ENCODE measurements around the gene SCFD1. TPM values are rescaled to one million over a fixed set of nuclear protein-coding genes. Genes with fewer than 3 reads are reported as not detected.

SCFD1 gene
- total and polyA plus RNA-seq, 3 donors from 2014 or later: 43.3 to 74.6 (median 63.3) TPM

GRCh38 chr14:30610787-30611343 lies 11.3 kb upstream of the SCFD1 start:
- Histone ChIP-seq H3K4me3 (no peak overlapping the region), H3K9me3 (no peaks in the 10 kb centered on the region), H3K27me3 (no peaks in the 10 kb centered on the region), H3K36me3 (ENCODE audit: low read depth, missing control alignments) (no peaks in the 10 kb centered on the region), H3K4me1 (no peaks in the 10 kb centered on the region), H3K27ac (no peak overlapping the region)
- WGBS, 2 donors: 67 to 70% methylated on average over 6 of the region's 6 CpGs
- intact Hi-C loops (cut with DNase I; ENCODE audit: low total_unique reads): no loop called here
- DNase-seq: no peak
- no peak for TF ChIP-seq POLR2A (IDR thresholded peaks at IDR 0.05)
- TF ChIP-seq, protein P1, sequence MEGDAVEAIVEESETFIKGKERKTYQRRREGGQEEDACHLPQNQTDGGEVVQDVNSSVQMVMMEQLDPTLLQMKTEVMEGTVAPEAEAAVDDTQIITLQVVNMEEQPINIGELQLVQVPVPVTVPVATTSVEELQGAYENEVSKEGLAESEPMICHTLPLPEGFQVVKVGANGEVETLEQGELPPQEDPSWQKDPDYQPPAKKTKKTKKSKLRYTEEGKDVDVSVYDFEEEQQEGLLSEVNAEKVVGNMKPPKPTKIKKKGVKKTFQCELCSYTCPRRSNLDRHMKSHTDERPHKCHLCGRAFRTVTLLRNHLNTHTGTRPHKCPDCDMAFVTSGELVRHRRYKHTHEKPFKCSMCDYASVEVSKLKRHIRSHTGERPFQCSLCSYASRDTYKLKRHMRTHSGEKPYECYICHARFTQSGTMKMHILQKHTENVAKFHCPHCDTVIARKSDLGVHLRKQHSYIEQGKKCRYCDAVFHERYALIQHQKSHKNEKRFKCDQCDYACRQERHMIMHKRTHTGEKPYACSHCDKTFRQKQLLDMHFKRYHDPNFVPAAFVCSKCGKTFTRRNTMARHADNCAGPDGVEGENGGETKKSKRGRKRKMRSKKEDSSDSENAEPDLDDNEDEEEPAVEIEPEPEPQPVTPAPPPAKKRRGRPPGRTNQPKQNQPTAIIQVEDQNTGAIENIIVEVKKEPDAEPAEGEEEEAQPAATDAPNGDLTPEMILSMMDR (IDR thresholded peaks at IDR 0.05): no peak

GRCh38 chr14:30614155-30614554 lies 8.0 kb upstream of the SCFD1 start:
- Histone ChIP-seq H3K4me1 (no peaks in the 10 kb centered on the region), H3K27ac (no peak overlapping the region), H3K36me3 (ENCODE audit: low read depth, missing control alignments) (no peaks in the 10 kb centered on the region), H3K9me3 (no peaks in the 10 kb centered on the region), H3K4me3 (no peak overlapping the region), H3K27me3 (no peaks in the 10 kb centered on the region)
- DNase-seq: no peak
- intact Hi-C loops (cut with DNase I; ENCODE audit: low total_unique reads): no loop called here
- TF ChIP-seq POLR2A (IDR thresholded peaks at IDR 0.05): no peak
- TF ChIP-seq, protein P1 (IDR thresholded peaks at IDR 0.05): no peak
- 91 to 95% methylated on average over 2 of the region's 2 CpGs for WGBS, 2 donors

- intact Hi-C loops (cut with DNase I; ENCODE audit: low total_unique reads): no loop called here
- TF ChIP-seq POLR2A (IDR thresholded peaks at IDR 0.05): no peak
- TF ChIP-seq, protein P1 (IDR thresholded peaks at IDR 0.05): no peak
- Histone ChIP-seq H3K27ac (no peak overlapping the region), H3K4me3 (no peak overlapping the region), H3K27me3 (no peaks in the 10 kb centered on the region), H3K4me1 (peaks cover 13% of the 10 kb centered on the region), H3K9me3 (no peaks in the 10 kb centered on the region), H3K36me3 (ENCODE audit: low read depth, missing control alignments) (no peaks in the 10 kb centered on the region)
- DNase-seq: no peak
- WGBS, 2 donors: 56 to 68% methylated on average over 1 of the region's 1 CpG
These were observed 1.9 kb upstream of the SCFD1 start for GRCh38 chr14:30620178-30620577.

DNA sequence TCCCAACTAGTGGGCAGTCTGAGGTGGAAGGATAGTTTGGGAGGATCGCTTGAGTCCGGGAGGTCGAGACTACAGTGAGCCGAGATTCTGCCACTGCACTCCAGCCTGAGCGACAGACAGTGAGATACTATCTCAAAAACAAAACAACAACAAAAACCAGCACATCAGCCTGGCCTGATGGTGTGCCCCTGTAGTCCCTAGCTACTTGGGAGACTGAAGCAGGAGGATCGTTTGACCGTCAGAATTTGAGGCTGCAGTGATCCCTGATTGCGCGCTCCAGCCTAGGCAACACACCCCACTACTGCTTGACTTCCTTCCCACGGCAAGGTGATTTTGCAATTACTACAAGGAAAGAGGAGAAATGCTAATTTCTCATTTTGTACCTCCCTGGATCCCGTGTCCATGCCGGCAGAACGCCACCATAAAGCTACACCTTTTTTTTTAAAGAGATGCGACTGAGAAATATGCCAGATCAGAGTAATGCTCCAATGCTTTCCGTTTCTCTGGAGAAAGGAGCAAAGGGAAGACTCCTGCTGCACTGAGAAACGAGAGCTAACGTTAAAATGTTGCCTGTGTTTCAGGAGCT lies 672 bp upstream of the SCFD1 start:
- DNase-seq: no peak
- Histone ChIP-seq H3K36me3 (ENCODE audit: low read depth, missing control alignments) (no peaks in the 10 kb centered on the region), H3K4me1 (peaks cover 13% of the 10 kb centered on the region), H3K4me3 (peak overlapping the region; percentile 73 to 74), H3K9me3 (no peaks in the 10 kb centered on the region), H3K27ac (peak overlapping the region; percentile 61 to 86), H3K27me3 (no peaks in the 10 kb centered on the region)
- WGBS, 2 donors: 2 to 4% methylated on average over 17 of the region's 17 CpGs
- intact Hi-C loops (cut with DNase I; ENCODE audit: low total_unique reads): no loop called here
- TF ChIP-seq POLR2A (IDR thresholded peaks at IDR 0.05): no peak
- TF ChIP-seq, protein P1 (IDR thresholded peaks at IDR 0.05): no peak
